Caco-2 (cell line): Measurements from ENCODE around the gene RGS7BP. TPM values are rescaled to one million over a fixed set of nuclear protein-coding genes. Genes with fewer than 3 reads are reported as not detected.
A peak's percentile ranks its signal among the peaks of the same experiment; 100 is the strongest.

Experiments
- Bru-seq: library from RNA; stranded (reverse); fragments of 400-500 nt; gene quantifications from one replicate; lab custom pipeline; 2021; lab: Mats Ljungman, UMichigan
- BruChase-seq, 2 experiments: library from RNA; stranded (reverse); fragments of 400-500 nt; gene quantifications; one replicate each; lab custom pipeline; 2021; lab: Mats Ljungman, UMichigan
- BruUV-seq: library from RNA; stranded (reverse); fragments of 400-500 nt; replicated peaks from 2 replicates; lab custom pipeline; 2021; lab: Mats Ljungman, UMichigan
- CTCF ChIA-PET: fragments of 300-600 bp; sonication (Branson Sonifier 250); formaldehyde crosslinking; loops from one replicate; lab custom pipeline; 2022; ENCODE audit warnings: antibody characterized with exemption; lab: Charles Lee
- POLR2A ChIA-PET: fragments of 300-600 bp; sonication (Branson Sonifier 250); formaldehyde crosslinking; loops from one replicate; lab custom pipeline; 2022; ENCODE audit warnings: antibody characterized with exemption; lab: Charles Lee
- DNase-seq, 2 experiments: peaks; one replicate each; pipeline versions ENCODE4 v3.0.0 to v3.0.0-alpha.2; 2020 to 2022
- H3K27me3 ChIP-seq: replicated peaks from 2 replicates; pipeline ENCODE4 v1.6.0; 2011; ENCODE audit warnings: low read length; ENCODE audit not compliant: control insufficient read depth, insufficient read depth
- H3K36me3 ChIP-seq: 2 replicates; pipeline ENCODE4 v1.5.1; 2011; ENCODE audit warnings: low read length; ENCODE audit not compliant: control insufficient read depth, insufficient read depth
- H3K4me1 ChIP-seq: fragments of 250-450 bp; sonication (Bioruptor Pico); 2 replicates; pipeline ENCODE4 v1.5.1; 2020; ENCODE audit warnings: mild to moderate bottlenecking
- H3K4me3 ChIP-seq: 2 replicates; pipeline ENCODE4 v1.5.1; 2011; ENCODE audit warnings: low read depth, mild to moderate bottlenecking, control low read depth, low read length
- H3K9me3 ChIP-seq: fragments of 250-450 bp; sonication (Bioruptor Pico); 2 replicates; pipeline ENCODE4 v1.5.1; 2020; ENCODE audit warnings: mild to moderate bottlenecking, moderate library complexity
- H3K27ac Mint-ChIP-seq: one replicate; pipeline ENCODE4 v1.8.0; 2022; ENCODE audit warnings: mixed read lengths; ENCODE audit not compliant: unreplicated experiment
- H3K27me3 Mint-ChIP-seq: one replicate; pipeline ENCODE4 v1.8.0; 2022; ENCODE audit warnings: mixed read lengths; ENCODE audit not compliant: insufficient read depth, unreplicated experiment
- H3K36me3 Mint-ChIP-seq: one replicate; pipeline ENCODE4 v1.8.0; 2022; ENCODE audit warnings: mild to moderate bottlenecking, mixed read lengths; ENCODE audit not compliant: insufficient read depth, unreplicated experiment
- H3K4me1 Mint-ChIP-seq: one replicate; pipeline ENCODE4 v1.8.0; 2022; ENCODE audit warnings: low read depth, mixed read lengths; ENCODE audit not compliant: unreplicated experiment
- H3K4me3 Mint-ChIP-seq: one replicate; pipeline ENCODE4 v1.8.0; 2022; ENCODE audit warnings: mild to moderate bottlenecking, moderate library complexity, mixed read lengths; ENCODE audit not compliant: unreplicated experiment
- H3K9me3 Mint-ChIP-seq: one replicate; pipeline ENCODE4 v1.8.0; 2022; ENCODE audit warnings: mixed read lengths; ENCODE audit not compliant: unreplicated experiment
- intact Hi-C: fragments of 100-400 bp; cut with micrococcal nuclease; formaldehyde crosslinking; loops from one replicate; pipeline ENCODE4 v1.10.0; 2022; ENCODE audit not compliant: unreplicated experiment
- long read RNA-seq: library from polyadenylated mRNA; stranded (forward); transcript quantifications from one replicate; pipeline ENCODE4 v2.0.0, GENCODE V29; 2022
- total RNA-seq: library from RNA; stranded (reverse); gene quantifications from 2 replicates; pipeline ENCODE4 v1.2.3, GENCODE V29; 2022
- TF ChIP-seq, protein P1 (sequence below), 2 experiments: fragments of 200-600 bp in 1 of 2; IDR thresholded peaks; 1 replicate in 1 of 2; 2 replicates in 1 of 2; pipeline versions ENCODE4 v1.5.1 to v1.8.0; 2011 to 2022; ENCODE audit warnings: antibody characterized with exemption in 1 of 2, control low read depth in 1 of 2, inconsistent platforms in 1 of 2, low read depth in 1 of 2, low read length in 1 of 2, mild to moderate bottlenecking in 1 of 2, moderate library complexity in 1 of 2; ENCODE audit not compliant: insufficient read depth in 1 of 2, severe bottlenecking in 1 of 2, unreplicated experiment in 1 of 2

RGS7BP gene
- not detected in 2 replicates for total RNA-seq
- Bru-seq, nascent RNA, result not detected
- percentile 1 among the genes with signal in this experiment for BruChase-seq, experiment 1, labeled RNA remaining after a 2-hour chase
- not detected for BruChase-seq, experiment 2, labeled RNA remaining after a 6-hour chase
- long read RNA-seq, result 0 reads

DNA sequence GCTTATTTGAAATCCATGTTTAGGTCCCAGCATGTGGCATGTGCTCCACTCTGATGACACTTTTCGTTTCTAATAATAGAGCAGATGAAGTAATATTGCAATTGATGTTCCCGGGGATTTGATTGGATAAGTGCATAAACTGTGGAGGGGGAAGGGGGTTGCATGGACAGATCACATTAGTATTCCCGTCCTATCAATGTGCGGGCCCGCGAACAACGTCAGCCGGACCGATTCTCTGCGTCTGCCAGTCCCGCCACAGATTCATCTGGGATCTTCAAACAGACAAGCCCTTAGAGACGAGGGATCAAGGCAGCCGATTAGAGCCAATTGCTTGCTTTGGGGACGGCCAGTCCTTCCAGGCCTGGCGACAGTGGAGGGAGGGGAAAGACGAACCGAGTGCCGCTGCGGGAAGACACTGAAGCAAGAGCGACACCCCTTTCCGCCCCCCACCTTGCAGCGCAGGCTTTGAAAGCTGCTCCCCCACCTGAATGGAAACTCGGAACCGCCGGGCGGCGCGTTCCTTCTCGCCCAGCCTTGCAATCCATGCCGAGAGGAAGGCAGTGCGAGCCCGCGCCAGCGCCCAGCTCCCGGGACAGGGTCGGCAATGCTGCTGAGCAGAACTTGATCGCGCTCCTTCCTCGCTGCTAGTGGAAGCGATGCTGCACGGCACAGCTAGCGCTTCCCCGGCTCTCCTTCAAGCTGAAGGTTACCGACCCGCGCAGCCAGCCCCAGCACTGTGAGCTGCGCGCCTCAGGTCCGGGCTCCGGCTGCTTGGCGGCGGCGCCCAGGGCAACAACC is at the start of gene RGS7BP:
RGS7BP (plus strand) TSS at position 247 of the 798 bp plus-strand sequence. CDS start 610 bp downstream, outside the sequence.
- no TSS peak for BruUV-seq
- Mint-ChIP-seq H3K4me1 (no peaks in the 10 kb centered on the region), H3K36me3 (no peaks in the 10 kb centered on the region), H3K27ac (no peak within 1 kb of the TSS), H3K9me3 (no peaks in the 10 kb centered on the region), H3K4me3 (peak within 1 kb of the TSS; percentile 51), H3K27me3 (peaks cover 25% of the 10 kb centered on the region)
- peak in 1 of 2 experiments; percentile 12 for DNase-seq
- H3K4me1 ChIP-seq, result no peaks in the 10 kb centered on the region
- H3K27me3 ChIP-seq, result no peaks in the 10 kb centered on the region; the same call in 1 of the 2 replicates
- no peaks in the 10 kb centered on the region for H3K9me3 ChIP-seq
- intact Hi-C loops, result no loop called here
- H3K36me3 ChIP-seq, result no peaks in the 10 kb centered on the region
- CTCF ChIA-PET, result no interaction called here
- peak within 1 kb of the TSS; percentile 14; the same call in 1 of the 2 replicates for H3K4me3 ChIP-seq
- TF ChIP-seq, protein P1, sequence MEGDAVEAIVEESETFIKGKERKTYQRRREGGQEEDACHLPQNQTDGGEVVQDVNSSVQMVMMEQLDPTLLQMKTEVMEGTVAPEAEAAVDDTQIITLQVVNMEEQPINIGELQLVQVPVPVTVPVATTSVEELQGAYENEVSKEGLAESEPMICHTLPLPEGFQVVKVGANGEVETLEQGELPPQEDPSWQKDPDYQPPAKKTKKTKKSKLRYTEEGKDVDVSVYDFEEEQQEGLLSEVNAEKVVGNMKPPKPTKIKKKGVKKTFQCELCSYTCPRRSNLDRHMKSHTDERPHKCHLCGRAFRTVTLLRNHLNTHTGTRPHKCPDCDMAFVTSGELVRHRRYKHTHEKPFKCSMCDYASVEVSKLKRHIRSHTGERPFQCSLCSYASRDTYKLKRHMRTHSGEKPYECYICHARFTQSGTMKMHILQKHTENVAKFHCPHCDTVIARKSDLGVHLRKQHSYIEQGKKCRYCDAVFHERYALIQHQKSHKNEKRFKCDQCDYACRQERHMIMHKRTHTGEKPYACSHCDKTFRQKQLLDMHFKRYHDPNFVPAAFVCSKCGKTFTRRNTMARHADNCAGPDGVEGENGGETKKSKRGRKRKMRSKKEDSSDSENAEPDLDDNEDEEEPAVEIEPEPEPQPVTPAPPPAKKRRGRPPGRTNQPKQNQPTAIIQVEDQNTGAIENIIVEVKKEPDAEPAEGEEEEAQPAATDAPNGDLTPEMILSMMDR (IDR thresholded peaks at IDR 0.05; ENCODE audit: insufficient read depth in 1 of 2, low read depth in 1 of 2, low read length in 1 of 2, severe bottlenecking in 1 of 2, unreplicated experiment in 1 of 2), result no peak
- POLR2A ChIA-PET, result no interaction called here

DNA sequence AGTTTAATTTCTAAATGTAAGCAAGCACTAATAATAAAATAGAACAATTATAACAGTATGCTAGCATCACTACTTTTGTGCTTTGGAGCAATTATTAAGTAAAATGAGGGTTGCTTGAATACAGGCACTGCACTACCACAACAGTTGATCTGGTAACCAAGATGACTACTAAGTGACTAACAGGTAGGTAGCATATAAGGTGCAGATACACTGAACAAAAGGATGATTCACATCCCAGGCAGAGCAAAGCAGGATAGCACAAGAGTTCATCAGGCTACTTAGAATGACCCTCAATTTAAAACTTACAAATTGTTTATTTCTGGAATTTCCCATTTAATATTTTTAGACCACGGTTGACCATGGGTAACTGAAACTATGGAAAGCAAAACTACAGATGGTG is 48.0 kb upstream of the RGS7BP start:
- Mint-ChIP-seq H3K36me3 (no peaks in the 10 kb centered on the region), H3K4me3 (no peak overlapping the region), H3K4me1 (no peaks in the 10 kb centered on the region), H3K27me3 (peaks cover 2% of the 10 kb centered on the region), H3K9me3 (no peaks in the 10 kb centered on the region), H3K27ac (no peak overlapping the region)
- intact Hi-C loops, result no loop called here
- Histone ChIP-seq H3K9me3 (no peaks in the 10 kb centered on the region), H3K27me3 (no peaks in the 10 kb centered on the region), H3K4me1 (no peaks in the 10 kb centered on the region), H3K36me3 (no peaks in the 10 kb centered on the region), H3K4me3 (no peak overlapping the region)
- no peak for DNase-seq
- TF ChIP-seq, protein P1 (IDR thresholded peaks at IDR 0.05; ENCODE audit: insufficient read depth in 1 of 2, low read depth in 1 of 2, low read length in 1 of 2, severe bottlenecking in 1 of 2, unreplicated experiment in 1 of 2), result no peak
- POLR2A ChIA-PET, result no interaction called here
- CTCF ChIA-PET, result no interaction called here
- no TSS peak for BruUV-seq

DNA sequence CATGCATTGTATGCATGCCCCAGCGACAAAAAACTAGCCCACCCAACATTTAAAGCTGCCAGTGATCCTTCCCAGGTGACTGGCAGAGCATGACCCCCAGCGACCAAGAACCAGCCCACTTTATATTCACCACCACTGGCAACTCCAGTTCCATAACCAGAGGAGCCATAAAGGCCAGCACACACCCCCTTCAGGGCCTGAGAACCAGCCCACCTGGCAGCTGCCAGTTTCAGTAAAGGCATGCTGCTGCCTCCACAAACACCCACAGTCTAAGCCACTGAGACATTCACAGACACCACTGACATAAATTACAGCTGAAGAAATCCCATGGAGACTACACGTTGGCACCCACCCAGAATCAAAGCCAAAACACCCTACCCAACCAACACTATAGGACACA is 46.9 kb upstream of the RGS7BP start:
- Mint-ChIP-seq H3K4me1 (no peaks in the 10 kb centered on the region), H3K27ac (no peak overlapping the region), H3K36me3 (no peaks in the 10 kb centered on the region), H3K9me3 (no peaks in the 10 kb centered on the region), H3K27me3 (peaks cover 2% of the 10 kb centered on the region), H3K4me3 (no peak overlapping the region)
- TF ChIP-seq, protein P1 (IDR thresholded peaks at IDR 0.05; ENCODE audit: insufficient read depth in 1 of 2, low read depth in 1 of 2, low read length in 1 of 2, severe bottlenecking in 1 of 2, unreplicated experiment in 1 of 2), result no peak
- Histone ChIP-seq H3K4me3 (no peak overlapping the region), H3K9me3 (no peaks in the 10 kb centered on the region), H3K4me1 (no peaks in the 10 kb centered on the region), H3K36me3 (no peaks in the 10 kb centered on the region), H3K27me3 (no peaks in the 10 kb centered on the region)
- POLR2A ChIA-PET, result no interaction called here
- intact Hi-C loops, result no loop called here
- no peak for DNase-seq
- BruUV-seq, result no TSS peak
- CTCF ChIA-PET, result no interaction called here
